ENCODE data around the gene LAMTOR5.

The LAMTOR5 gene

DNA sequence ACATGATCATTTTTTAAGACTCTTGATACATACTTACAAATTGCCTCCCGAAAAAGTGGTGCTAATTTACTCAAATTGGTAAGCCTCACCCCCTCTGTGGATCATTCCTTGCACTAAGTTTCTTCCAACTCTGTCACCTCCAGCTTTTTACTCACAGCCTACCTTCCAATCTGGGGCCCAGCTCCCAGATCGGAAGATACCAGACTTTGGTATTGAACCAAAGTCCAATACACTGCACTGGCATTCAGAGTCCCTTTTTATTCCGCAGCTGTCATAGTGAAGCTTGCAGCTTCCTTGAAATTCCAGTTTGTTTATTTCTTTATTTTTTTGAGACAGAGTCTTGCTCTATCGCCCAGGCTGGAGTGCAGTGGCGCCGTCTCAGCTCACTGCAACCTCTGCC lies 1.8 kb upstream of the LAMTOR5 start:
- TF ChIP-seq TAF1 (IDR thresholded peaks at IDR 0.05; ENCODE audit: borderline replicate concordance, insufficient read depth, low read length) (no peak), SIN3A (IDR thresholded peaks at IDR 0.05; ENCODE audit: borderline replicate concordance, insufficient read depth, low read length) (no peak), POLR2AphosphoS5 (IDR thresholded peaks at IDR 0.05; ENCODE audit: low read depth, low read length) (no peak), FOXP2 (optimal IDR thresholded peaks at IDR 0.05; ENCODE audit: borderline replicate concordance, extremely low read depth, extremely low read length, insufficient read depth) (no peak)
- TF ChIP-seq, protein P1, sequence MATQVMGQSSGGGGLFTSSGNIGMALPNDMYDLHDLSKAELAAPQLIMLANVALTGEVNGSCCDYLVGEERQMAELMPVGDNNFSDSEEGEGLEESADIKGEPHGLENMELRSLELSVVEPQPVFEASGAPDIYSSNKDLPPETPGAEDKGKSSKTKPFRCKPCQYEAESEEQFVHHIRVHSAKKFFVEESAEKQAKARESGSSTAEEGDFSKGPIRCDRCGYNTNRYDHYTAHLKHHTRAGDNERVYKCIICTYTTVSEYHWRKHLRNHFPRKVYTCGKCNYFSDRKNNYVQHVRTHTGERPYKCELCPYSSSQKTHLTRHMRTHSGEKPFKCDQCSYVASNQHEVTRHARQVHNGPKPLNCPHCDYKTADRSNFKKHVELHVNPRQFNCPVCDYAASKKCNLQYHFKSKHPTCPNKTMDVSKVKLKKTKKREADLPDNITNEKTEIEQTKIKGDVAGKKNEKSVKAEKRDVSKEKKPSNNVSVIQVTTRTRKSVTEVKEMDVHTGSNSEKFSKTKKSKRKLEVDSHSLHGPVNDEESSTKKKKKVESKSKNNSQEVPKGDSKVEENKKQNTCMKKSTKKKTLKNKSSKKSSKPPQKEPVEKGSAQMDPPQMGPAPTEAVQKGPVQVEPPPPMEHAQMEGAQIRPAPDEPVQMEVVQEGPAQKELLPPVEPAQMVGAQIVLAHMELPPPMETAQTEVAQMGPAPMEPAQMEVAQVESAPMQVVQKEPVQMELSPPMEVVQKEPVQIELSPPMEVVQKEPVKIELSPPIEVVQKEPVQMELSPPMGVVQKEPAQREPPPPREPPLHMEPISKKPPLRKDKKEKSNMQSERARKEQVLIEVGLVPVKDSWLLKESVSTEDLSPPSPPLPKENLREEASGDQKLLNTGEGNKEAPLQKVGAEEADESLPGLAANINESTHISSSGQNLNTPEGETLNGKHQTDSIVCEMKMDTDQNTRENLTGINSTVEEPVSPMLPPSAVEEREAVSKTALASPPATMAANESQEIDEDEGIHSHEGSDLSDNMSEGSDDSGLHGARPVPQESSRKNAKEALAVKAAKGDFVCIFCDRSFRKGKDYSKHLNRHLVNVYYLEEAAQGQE (IDR thresholded peaks at IDR 0.05; ENCODE audit: insufficient read depth in 1 of 2, low read depth in 2 of 2, low read length in 2 of 2) = no peak

DNA sequence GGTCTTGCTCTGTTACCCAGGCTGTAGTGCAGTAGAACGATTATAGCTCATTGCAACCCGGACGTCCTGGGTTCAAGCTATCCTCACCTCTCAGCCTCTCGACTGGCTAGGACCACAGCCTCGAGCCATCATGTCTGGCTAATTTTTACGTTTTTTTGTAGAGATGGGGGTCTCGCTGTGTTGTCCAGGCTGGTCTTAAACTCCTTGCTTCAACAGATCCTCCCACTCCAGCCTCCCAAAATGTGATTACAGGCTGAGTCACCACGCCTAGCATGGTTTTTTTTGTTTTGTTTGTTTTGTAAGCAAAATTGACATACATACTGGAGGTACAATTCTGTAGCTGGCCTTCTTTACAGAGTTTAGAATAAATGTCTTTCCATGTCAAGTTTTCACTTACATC lies 994 bp upstream of the LAMTOR5 start:
- no peak for TF ChIP-seq FOXP2 (optimal IDR thresholded peaks at IDR 0.05; ENCODE audit: borderline replicate concordance, extremely low read depth, extremely low read length, insufficient read depth)
- TF ChIP-seq TAF1 (IDR thresholded peaks at IDR 0.05; ENCODE audit: borderline replicate concordance, insufficient read depth, low read length) = no peak
- no peak for TF ChIP-seq POLR2AphosphoS5 (IDR thresholded peaks at IDR 0.05; ENCODE audit: low read depth, low read length)
- TF ChIP-seq, protein P1 (IDR thresholded peaks at IDR 0.05; ENCODE audit: insufficient read depth in 1 of 2, low read depth in 2 of 2, low read length in 2 of 2) = no peak
- TF ChIP-seq SIN3A (IDR thresholded peaks at IDR 0.05; ENCODE audit: borderline replicate concordance, insufficient read depth, low read length) = no peak

DNA sequence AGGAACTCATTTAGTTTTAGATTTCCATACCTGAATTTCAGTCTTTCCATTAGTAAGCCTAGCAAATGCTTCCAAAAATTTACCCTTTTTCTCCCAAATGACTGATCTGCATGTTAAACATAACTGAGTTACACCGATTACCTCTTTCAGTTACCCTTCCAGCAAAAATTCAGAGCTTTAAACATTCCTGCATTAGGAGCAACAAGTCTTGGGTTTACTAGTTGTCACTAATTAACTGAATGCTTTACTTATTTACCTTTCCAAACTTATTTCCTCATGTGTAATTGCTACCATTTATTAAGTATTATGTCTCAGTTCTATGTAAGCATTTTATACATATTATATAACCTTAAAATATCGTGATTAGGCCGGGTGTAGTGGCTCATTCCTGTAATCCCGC lies 3.1 kb downstream of the LAMTOR5 start:
- TF ChIP-seq TAF1 (IDR thresholded peaks at IDR 0.05; ENCODE audit: borderline replicate concordance, insufficient read depth, low read length) (no peak), SIN3A (IDR thresholded peaks at IDR 0.05; ENCODE audit: borderline replicate concordance, insufficient read depth, low read length) (no peak)

DNA sequence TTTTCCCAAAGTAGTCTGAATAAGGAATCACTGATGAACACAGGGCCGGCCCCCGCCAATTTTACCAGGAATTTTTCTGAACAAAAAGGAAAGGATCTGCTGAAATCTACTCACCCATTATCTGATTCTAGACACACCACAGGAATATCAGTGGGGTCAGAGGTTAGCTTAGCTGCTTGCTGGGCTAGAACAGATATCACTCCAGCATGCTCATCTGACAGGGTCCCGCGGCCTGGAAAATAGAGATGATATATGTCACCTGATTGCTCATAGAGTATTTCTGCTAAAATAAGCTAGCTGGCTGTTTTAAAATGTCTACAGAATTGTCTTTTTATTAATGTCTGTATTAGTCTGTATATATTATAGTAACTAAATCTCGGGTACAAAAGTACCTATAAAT lies 3.7 kb downstream of the LAMTOR5 start:
- no peak for TF ChIP-seq POLR2AphosphoS5 (IDR thresholded peaks at IDR 0.05; ENCODE audit: low read depth, low read length)
- TF ChIP-seq FOXP2 (optimal IDR thresholded peaks at IDR 0.05; ENCODE audit: borderline replicate concordance, extremely low read depth, extremely low read length, insufficient read depth) = no peak
- TF ChIP-seq SIN3A (IDR thresholded peaks at IDR 0.05; ENCODE audit: borderline replicate concordance, insufficient read depth, low read length) = no peak
- TF ChIP-seq, protein P1 (IDR thresholded peaks at IDR 0.05; ENCODE audit: insufficient read depth in 1 of 2, low read depth in 2 of 2, low read length in 2 of 2) = no peak
- no peak for TF ChIP-seq TAF1 (IDR thresholded peaks at IDR 0.05; ENCODE audit: borderline replicate concordance, insufficient read depth, low read length)

DNA sequence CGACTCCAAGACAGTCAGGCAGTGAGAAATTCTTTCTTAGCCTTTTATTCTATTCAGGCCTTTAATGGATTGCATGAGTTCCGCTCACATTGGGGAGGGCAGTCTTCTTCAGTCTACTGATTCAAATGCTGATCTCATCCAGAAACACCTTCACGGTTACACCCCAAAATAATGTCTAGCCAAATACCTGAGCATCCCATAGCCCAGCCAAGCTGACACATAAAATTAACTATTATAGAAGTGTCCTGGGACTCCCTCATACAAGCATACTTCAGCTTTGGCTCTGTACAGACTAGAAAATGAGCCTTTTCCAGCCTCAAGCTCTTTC lies 13.0 kb downstream of the LAMTOR5 start:
- TF ChIP-seq SIN3A (IDR thresholded peaks at IDR 0.05; ENCODE audit: borderline replicate concordance, insufficient read depth, low read length) = no peak
- no peak for TF ChIP-seq FOXP2 (optimal IDR thresholded peaks at IDR 0.05; ENCODE audit: borderline replicate concordance, extremely low read depth, extremely low read length, insufficient read depth)
- TF ChIP-seq, protein P1 (IDR thresholded peaks at IDR 0.05; ENCODE audit: insufficient read depth in 1 of 2, low read depth in 2 of 2, low read length in 2 of 2) = no peak
- TF ChIP-seq POLR2AphosphoS5 (IDR thresholded peaks at IDR 0.05; ENCODE audit: low read depth, low read length) = no peak
- TF ChIP-seq TAF1 (IDR thresholded peaks at IDR 0.05; ENCODE audit: borderline replicate concordance, insufficient read depth, low read length) = no peak
